Measurements from ENCODE around the gene KANSL1.

Gene KANSL1

GRCh38 chr17:46059486-46059885 is 133.7 kb downstream of the KANSL1 start:
- TF ChIP-seq, protein P1, sequence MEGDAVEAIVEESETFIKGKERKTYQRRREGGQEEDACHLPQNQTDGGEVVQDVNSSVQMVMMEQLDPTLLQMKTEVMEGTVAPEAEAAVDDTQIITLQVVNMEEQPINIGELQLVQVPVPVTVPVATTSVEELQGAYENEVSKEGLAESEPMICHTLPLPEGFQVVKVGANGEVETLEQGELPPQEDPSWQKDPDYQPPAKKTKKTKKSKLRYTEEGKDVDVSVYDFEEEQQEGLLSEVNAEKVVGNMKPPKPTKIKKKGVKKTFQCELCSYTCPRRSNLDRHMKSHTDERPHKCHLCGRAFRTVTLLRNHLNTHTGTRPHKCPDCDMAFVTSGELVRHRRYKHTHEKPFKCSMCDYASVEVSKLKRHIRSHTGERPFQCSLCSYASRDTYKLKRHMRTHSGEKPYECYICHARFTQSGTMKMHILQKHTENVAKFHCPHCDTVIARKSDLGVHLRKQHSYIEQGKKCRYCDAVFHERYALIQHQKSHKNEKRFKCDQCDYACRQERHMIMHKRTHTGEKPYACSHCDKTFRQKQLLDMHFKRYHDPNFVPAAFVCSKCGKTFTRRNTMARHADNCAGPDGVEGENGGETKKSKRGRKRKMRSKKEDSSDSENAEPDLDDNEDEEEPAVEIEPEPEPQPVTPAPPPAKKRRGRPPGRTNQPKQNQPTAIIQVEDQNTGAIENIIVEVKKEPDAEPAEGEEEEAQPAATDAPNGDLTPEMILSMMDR (IDR thresholded peaks at IDR 0.05; ENCODE audit: extremely low read depth, insufficient read depth, missing control alignments) = no peak
- in situ Hi-C loops (cut with MboI; ENCODE audit: low pct_unique_long_range_greater_than_20kb, low sequenced_read_pairs, unreplicated experiment) = no loop called here
- DNase-seq (ENCODE audit: low spot score) = no peak

DNA sequence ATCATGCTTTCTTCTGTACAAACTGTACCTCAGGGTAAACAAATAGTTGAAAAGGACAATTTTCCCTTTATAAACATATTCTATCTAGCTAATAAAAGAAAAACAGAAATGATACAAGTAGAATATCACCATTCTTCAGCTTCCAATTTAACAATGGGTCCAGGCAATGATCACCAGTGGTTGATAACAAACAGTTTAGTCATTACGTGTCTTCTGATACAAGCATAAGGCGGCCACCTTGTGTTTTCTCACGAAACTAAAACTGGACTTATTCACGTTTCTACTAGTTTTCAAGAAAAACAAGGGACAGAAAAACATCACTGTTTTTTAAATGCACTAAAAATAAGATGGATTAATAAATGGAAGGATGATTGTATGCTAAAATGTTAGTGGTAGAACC is 135.9 kb downstream of the KANSL1 start:
- TF ChIP-seq, protein P1 (IDR thresholded peaks at IDR 0.05; ENCODE audit: extremely low read depth, insufficient read depth, missing control alignments) = no peak
- in situ Hi-C loops (cut with MboI; ENCODE audit: low pct_unique_long_range_greater_than_20kb, low sequenced_read_pairs, unreplicated experiment) = no loop called here
- no peak for DNase-seq (ENCODE audit: low spot score)

DNA sequence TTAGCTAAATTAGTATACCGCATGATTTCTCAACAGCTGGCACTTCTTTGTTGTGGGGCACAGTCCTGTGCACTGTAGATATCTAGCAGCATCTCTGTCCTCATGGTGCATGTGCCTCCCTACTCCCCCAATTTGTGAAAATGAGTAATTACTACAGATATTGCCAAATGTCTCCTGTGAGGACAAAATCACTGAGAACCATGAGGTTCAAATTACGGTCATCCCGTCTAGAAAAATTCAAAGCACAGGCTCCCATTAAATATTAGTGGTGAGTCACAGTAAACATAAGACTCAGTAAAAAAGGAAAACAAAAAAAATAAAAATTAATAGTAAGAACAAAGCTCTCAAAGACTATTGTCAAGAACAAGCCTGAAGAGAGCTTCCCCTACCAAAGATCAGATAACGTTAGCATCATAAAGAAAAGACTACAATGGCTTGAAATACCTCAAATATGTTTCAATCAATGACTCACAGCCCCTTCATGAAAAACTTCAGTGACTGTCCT is 136.4 kb downstream of the KANSL1 start:
- in situ Hi-C loops (cut with MboI; ENCODE audit: low pct_unique_long_range_greater_than_20kb, low sequenced_read_pairs, unreplicated experiment) = no loop called here
- TF ChIP-seq, protein P1 (IDR thresholded peaks at IDR 0.05; ENCODE audit: extremely low read depth, insufficient read depth, missing control alignments) = no peak
- DNase-seq (ENCODE audit: low spot score) = no peak

- in situ Hi-C loops (cut with MboI; ENCODE audit: low pct_unique_long_range_greater_than_20kb, low sequenced_read_pairs, unreplicated experiment) = no loop called here
- no peak for DNase-seq (ENCODE audit: low spot score)
- TF ChIP-seq, protein P1 (IDR thresholded peaks at IDR 0.05; ENCODE audit: extremely low read depth, insufficient read depth, missing control alignments) = no peak
Observed at GRCh38 chr17:46053911-46054534, 139.2 kb downstream of the KANSL1 start.

DNA sequence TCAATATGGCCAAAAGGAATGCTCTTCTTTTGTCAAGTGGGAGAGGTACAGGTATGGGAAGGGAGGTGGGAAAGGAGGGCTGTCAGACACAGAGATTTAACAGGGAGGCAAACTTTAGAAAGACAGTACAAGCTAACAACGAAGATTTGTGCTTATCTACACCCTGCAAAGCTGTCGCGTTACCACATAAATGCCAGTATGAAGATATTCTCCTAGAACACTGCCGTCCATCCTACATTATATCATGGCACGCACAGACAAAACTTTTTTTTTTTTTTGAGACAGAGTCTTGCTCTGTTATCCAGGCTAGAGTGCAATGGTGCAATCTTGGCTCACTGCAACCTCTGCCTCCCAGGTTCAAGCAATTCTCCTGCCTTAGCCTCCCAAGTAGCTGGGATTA is 143.6 kb downstream of the KANSL1 start:
- TF ChIP-seq, protein P1 (IDR thresholded peaks at IDR 0.05; ENCODE audit: extremely low read depth, insufficient read depth, missing control alignments) = no peak
- no peak for DNase-seq (ENCODE audit: low spot score)
- in situ Hi-C loops (cut with MboI; ENCODE audit: low pct_unique_long_range_greater_than_20kb, low sequenced_read_pairs, unreplicated experiment) = no loop called here

DNA sequence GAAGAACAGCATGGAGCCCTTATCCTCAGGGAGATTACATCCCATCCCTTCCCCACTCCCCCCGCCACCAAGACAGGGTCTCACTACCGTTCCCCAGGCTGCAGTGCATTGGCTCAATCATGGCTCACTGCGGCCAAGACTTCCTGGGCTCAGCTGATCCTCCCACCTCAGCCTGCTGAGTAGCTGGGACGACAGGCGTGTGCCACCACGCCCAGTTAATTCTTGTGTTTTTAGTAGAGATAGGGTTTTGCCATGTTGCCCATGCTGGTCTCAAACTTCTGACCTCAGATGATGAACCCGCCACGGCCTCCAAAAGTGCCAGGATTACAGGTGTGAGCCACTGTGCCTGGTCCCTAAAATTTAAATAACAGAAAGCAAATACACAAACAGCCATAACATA is 145.4 kb downstream of the KANSL1 start:
- no peak for DNase-seq (ENCODE audit: low spot score)
- in situ Hi-C loops (cut with MboI; ENCODE audit: low pct_unique_long_range_greater_than_20kb, low sequenced_read_pairs, unreplicated experiment) = no loop called here
- TF ChIP-seq, protein P1 (IDR thresholded peaks at IDR 0.05; ENCODE audit: extremely low read depth, insufficient read depth, missing control alignments) = no peak
